Measurements from ENCODE around the gene ANXA11. TPM values are rescaled to one million over a fixed set of nuclear protein-coding genes. Genes with fewer than 3 reads are reported as not detected.
A peak's percentile ranks its signal among the peaks of the same experiment; 100 is the strongest.

Gene ANXA11
- total RNA-seq, 2 donors from 2014 or later = 158 to 174 TPM

DNA sequence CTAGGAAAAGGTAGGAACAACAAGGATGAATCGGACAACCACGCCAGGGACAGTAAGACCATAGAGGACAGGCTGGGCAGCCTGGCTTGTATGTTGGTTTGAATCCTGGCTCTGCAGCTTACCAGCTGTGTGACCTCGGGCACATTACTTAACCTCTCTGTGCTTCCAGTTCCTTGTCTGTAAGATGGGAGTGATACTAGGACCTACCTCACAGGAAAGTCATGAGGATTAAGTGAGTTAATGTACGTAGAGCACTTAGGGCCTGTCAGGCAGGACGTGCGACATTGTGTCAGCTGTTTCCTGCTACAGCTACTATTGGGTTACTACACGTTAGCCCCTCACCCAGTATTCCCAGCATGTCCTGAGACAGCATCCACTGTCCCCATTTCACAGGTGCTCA lies 40.7 kb downstream of the ANXA11 start:
- intact Hi-C loops (cut with DNase I) = no loop called here
- H3K27me3 ChIP-seq (replicated peaks; ENCODE audit: insufficient read depth) = no peaks in the 10 kb centered on the region
- no peak overlapping the region for H3K4me3 ChIP-seq
- no peaks in the 10 kb centered on the region for H3K36me3 ChIP-seq
- no peak for TF ChIP-seq POLR2A (IDR thresholded peaks at IDR 0.05)
- TF ChIP-seq POLR2AphosphoS5 (IDR thresholded peaks at IDR 0.05) = no peak
- TF ChIP-seq, protein P1, sequence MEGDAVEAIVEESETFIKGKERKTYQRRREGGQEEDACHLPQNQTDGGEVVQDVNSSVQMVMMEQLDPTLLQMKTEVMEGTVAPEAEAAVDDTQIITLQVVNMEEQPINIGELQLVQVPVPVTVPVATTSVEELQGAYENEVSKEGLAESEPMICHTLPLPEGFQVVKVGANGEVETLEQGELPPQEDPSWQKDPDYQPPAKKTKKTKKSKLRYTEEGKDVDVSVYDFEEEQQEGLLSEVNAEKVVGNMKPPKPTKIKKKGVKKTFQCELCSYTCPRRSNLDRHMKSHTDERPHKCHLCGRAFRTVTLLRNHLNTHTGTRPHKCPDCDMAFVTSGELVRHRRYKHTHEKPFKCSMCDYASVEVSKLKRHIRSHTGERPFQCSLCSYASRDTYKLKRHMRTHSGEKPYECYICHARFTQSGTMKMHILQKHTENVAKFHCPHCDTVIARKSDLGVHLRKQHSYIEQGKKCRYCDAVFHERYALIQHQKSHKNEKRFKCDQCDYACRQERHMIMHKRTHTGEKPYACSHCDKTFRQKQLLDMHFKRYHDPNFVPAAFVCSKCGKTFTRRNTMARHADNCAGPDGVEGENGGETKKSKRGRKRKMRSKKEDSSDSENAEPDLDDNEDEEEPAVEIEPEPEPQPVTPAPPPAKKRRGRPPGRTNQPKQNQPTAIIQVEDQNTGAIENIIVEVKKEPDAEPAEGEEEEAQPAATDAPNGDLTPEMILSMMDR (IDR thresholded peaks at IDR 0.05) = no peak
- 91% methylated on average over 7 of the region's 7 CpGs for WGBS
- no peak overlapping the region for H3K27ac ChIP-seq
- no peak for DNase-seq (ENCODE audit: low spot score)
- peaks cover 21% of the 10 kb centered on the region for H3K4me1 ChIP-seq (replicated peaks)
- H3K9me3 ChIP-seq = no peaks in the 10 kb centered on the region

DNA sequence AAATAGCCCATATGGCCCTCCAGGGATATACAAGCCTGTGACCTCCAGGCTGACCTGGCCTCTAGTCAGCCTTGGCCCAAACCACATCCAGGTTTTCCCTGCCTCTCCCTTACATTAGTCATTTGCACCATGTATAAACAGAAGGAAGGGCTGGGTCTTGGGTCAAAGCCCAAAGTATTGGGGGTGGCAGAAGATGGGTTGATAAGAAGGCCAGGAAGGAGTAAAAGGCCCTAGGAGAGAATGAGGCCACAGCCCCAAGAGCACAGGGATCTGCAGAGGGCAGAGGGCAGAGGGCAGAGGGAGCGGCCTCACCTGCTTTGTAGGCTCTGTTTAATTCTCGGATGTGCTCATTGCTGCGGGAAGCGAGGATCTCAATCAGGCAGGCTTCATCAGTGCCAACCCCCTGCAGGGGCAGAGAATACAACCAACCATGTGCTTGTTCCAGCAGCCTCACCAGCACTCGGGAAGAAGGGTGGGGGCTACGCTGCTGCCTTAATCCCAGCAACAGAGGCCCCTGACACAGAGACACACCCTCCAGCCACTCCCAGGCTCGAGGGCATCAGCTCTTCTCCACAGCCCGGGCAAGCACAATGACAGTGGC lies 41.5 kb downstream of the ANXA11 start:
- TF ChIP-seq POLR2AphosphoS5 (IDR thresholded peaks at IDR 0.05) (no peak), POLR2A (IDR thresholded peaks at IDR 0.05) (no peak)
- TF ChIP-seq, protein P1 (IDR thresholded peaks at IDR 0.05) = no peak
- intact Hi-C loops (cut with DNase I) = no loop called here
- Histone ChIP-seq H3K4me3 (no peak overlapping the region), H3K4me1 (replicated peaks) (peaks cover 14% of the 10 kb centered on the region), H3K27me3 (replicated peaks; ENCODE audit: insufficient read depth) (no peaks in the 10 kb centered on the region), H3K36me3 (no peaks in the 10 kb centered on the region), H3K27ac (no peak overlapping the region), H3K9me3 (no peaks in the 10 kb centered on the region)
- WGBS = 72% methylated on average over 8 of the region's 8 CpGs
- DNase-seq (ENCODE audit: low spot score) = no peak

DNA sequence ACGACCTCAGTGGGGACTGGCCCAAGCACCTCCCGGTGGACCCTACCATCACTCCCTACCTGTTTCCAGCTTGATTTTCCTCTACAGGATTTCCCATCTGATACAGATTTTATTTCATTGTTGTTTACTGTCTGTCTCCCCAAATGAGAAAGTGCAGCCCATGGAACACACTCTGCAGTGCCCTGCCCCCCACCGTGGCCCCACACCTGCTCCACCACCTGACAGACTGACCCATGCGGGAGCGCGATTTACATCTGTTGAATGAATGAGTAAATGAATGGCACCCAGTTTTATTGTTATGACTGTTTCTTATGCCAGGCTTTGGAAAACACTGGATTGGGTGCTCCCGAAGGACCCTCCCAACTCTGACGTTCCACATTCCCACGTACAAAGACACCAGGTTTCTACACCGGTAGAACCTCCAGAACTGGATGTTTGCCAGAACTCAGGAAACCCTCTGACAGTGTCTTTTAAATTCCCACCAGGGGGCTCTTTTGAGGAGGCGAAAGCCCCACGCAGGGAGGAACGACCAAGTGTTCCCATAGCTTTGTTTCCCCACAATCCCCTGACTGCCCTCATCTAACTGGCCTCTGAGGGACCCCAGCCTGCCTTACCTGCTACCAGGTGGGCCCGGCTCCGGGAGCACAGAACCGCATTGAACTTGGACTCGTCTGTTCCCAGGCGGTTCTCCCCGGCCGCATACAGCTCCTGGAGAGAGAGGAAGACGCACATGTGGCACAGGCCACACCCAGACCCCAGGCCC lies 43.8 kb downstream of the ANXA11 start:
- Histone ChIP-seq H3K4me3 (no peak overlapping the region), H3K4me1 (replicated peaks) (peaks cover 2% of the 10 kb centered on the region), H3K27ac (peak overlapping the region in 1 of 2 donors; percentile 47), H3K36me3 (peaks cover 0 to 7% of the 10 kb centered on the region in 2 donors), H3K9me3 (no peaks in the 10 kb centered on the region), H3K27me3 (replicated peaks; ENCODE audit: insufficient read depth) (no peaks in the 10 kb centered on the region)
- DNase-seq (ENCODE audit: low spot score) = no peak
- WGBS = 72% methylated on average over 21 of the region's 21 CpGs
- TF ChIP-seq POLR2A (IDR thresholded peaks at IDR 0.05) = no peak
- TF ChIP-seq POLR2AphosphoS5 (IDR thresholded peaks at IDR 0.05) = no peak
- TF ChIP-seq, protein P1 (IDR thresholded peaks at IDR 0.05) = no peak
- intact Hi-C loops (cut with DNase I) = no loop called here

DNA sequence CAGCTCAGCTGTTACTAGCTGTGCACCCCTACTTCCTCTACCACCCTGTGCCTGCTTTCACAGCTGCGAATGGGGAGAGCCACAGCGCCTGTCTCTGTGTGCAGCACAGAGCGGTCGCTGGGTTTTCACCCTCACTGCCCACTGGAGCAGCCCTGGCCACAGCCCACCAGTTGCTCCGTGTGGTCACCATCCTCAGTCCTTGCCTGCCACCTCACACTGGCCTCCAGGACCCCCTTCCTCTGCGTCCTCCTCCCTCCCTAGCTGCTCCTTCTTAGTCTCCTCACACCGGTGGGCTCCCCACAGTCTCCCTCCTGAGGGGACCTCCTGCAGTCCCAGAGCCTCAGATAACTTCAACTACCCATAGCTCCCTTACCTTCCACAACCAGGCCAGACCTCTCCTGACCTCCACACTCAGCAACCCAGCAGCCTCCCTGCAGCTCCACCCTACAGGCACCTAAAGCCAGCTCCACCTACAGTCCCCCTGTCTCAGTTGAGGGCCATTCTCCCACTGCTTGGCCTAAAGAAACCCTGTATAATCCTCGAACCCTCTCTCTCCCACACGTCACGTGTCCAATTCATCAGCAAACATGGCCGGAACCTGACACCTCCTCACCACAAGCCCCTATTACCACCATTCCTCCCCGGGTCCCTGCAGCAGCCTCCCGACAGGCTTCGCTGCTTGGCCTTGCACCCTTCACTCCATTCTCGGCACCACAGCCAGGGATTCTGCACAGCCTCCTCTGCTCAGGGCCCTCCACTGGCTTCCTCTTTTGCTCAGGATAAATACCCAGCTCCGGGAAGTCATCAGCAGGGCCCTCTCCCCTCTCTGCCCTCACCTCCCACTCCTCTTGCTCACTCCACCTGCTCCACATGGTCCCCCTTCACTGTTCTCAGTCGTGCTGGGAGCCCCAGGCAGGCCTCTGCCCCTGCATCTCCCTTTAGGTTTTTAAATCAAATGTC lies 44.7 kb downstream of the ANXA11 start:
- H3K4me3 ChIP-seq = no peak overlapping the region
- intact Hi-C loops (cut with DNase I) = no loop called here
- WGBS = 89% methylated on average over 17 of the region's 17 CpGs
- no peaks in the 10 kb centered on the region for H3K9me3 ChIP-seq
- no peak for TF ChIP-seq POLR2A (IDR thresholded peaks at IDR 0.05)
- TF ChIP-seq POLR2AphosphoS5 (IDR thresholded peaks at IDR 0.05) = no peak
- TF ChIP-seq, protein P1 (IDR thresholded peaks at IDR 0.05) = no peak
- H3K4me1 ChIP-seq (replicated peaks) = peaks cover 2% of the 10 kb centered on the region
- H3K27ac ChIP-seq = peak overlapping the region in 1 of 2 donors; percentile 47
- DNase-seq (ENCODE audit: low spot score) = no peak
- no peaks in the 10 kb centered on the region for H3K27me3 ChIP-seq (replicated peaks; ENCODE audit: insufficient read depth)
- H3K36me3 ChIP-seq = peaks cover 0 to 7% of the 10 kb centered on the region in 2 donors

Measured in prostate gland (tissue), 2 donors.